ENCODE data around the gene MUL1.

Gene MUL1

DNA sequence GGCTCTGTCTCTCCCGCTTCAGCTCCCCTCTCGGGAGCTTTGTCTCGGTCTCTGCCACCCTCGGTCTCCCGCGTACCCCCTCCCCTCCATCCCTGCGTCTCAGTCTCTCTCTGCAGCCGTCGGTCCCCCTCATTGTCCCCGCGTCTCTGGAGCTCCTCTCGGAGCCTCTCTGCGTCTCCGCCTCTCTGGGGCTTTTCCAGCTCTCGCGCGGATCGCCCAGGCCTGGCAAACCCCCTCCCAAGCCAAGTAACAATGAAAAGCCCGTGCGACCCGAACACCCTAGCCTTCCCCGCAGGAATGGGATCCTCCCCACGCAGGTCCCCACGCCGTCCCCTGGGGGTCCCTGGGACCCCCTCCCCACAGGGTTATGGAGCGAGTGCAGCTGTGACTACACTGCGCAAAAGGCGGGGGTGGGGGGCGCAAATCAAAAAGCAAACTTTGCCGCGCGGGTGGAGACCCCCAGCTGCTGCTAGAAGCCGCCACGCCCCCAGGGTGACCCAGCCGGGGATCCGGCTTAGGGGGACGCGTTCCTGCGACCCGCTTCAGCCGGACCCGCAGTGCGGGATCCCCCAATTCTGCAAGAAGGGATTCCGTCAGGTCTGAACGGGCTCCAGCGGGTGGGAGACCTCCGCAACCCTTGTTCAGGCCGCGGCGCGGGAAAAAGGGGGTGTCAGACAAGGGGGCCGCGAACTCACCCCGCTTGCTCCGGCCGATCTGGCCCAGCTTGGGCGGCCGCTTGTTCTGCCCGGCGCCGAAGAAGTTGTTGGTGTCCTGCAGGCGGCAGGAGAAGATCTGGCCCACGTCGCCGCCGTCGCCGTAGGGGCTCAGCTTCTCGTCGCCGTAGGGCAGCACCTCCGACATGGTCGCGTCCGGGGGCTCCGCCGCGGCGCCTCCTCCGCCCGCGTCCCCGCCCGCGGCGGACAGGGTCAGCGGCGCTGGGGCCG is 23.2 kb downstream of the MUL1 start:
- DNase-seq, result no peak

DNA sequence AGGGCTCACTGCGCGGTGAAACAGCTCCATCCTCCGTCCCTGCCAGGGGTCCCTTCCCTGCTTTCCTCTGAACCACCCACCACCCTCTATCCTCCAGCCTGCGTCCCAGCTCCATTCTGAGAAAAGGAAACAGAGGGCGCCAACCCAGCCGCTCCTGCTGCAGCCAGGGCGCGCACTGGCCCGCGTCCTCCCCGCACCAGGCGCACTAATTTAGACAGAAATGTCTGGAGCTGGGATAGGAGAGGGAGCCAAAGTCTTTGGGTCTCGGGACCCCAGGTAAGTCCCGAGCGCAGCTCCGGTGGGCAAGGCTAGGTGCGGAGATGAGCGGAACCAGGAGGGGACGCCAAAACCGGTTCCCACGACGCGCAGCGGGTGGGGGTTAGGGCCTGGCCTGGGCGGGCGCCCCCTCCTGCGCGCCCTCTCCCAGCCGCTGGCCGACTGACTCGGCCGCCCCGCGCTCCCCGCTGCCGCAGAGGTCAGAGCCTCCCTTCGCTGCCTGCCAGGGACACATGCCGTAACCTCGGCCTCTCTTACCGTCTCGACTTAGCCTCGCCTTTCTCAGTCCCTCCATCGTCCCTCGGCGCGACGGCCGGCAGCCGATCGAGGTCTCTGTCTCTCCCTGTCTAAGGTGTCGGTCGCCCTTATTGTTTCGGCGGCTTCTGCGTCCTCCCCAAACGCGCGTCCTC is 24.0 kb downstream of the MUL1 start:
- DNase-seq, result no peak

DNA sequence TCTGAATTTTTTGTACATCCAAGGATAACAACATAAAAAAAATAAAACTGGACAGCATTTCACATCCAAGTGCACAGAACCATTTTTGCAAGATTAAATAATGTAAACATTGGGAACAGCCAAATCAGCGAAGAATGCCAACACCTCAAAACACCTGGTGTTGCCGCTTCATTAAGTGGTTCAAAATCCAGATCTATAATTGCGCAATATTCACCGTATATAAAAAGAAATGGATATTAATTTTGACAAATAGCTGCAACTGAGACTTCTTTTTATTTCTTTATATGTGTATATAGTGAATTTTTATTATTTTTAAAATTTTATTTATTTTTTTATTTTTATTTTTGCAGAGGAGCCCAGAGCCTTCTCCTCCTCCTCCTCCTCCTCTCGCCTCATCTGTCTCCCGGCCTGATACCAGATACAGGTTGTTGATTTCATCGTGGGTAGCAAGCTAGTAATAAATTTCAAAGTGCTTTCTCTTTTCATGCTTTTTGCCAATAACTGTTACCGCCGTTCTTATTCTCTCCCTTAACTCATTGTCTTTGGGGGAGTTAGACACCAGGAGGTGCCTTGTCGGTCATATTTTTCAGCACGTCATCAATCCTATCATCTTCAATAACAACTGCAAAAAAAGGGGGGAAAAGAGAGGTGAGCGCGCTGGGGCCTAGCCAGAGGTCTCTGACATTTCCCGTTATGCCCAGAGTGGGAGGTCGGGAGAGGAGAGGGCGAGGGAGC is 24.7 kb downstream of the MUL1 start:
- no peak for DNase-seq

DNA sequence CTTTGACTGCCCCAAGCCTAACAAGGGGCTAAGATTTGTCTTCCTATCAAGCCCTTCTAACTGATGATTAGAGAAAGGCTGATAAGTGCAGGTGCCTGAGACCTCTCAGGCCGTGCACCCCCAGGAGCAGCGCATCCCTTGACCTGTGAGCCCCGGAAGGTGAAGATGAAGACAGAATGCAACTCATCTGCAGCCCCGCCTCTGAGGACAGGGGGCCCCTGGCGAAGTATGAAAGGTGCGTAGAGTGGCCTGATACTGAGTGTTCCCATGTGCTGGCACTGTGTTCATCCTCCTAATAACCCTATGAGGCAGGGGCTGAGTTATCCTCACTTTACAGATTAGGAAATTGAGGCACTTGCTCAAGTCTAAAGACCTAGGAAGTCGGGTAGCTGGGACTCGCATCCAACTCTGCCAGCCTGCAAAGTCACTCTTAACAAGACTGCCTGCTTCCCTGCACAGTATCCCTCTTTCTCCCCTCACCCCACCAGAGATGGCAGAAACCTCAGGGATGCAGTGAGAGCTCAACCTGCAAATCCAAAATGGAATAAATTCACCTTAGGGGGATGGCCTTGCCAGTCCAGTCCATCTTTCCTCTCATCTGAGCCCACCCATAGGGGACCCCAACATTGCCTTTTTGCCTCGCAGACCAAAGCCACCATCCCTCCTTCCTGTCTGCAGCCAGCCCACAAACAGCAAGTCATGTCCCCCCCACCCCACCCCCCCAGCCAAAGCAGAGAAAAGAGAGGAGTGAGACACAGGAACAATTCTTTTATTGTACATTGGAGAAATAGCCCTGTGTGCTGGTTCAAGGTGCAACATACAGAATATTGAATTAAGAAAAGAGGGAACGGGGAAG is 26.1 kb downstream of the MUL1 start:
- no peak for DNase-seq

DNA sequence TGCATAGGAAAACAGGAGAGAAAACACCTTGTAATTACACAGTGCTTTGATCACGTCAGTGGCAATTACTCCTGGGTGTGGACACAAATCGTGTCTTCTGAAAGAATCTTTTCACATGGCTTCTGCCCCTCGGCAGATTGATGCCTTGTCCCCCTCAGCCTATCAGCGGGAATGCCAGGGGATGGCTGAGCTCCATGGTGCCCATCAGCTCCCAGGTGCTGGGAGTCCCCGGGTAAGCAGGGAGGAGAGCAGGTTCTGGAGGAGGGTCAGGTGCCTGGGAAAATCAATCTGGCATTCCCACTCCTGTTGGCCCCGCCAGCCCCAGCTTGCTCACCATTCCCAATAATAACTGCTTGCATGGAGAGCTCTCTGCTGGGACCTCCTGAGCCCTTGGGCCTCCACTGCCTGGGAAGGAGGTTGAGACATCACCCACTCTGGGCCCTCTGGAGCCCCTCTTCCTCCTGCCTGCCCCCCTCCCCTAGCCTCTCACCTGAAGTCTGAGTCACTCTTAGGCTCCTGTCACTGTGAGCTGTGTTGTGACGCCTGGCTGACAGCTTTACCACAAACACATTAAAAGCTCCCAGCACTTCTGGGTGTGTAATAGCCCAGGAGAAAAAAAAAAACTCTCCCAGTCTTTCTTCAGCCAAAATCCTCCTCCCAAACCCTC is 26.9 kb downstream of the MUL1 start:
- DNase-seq, result no peak

DNA sequence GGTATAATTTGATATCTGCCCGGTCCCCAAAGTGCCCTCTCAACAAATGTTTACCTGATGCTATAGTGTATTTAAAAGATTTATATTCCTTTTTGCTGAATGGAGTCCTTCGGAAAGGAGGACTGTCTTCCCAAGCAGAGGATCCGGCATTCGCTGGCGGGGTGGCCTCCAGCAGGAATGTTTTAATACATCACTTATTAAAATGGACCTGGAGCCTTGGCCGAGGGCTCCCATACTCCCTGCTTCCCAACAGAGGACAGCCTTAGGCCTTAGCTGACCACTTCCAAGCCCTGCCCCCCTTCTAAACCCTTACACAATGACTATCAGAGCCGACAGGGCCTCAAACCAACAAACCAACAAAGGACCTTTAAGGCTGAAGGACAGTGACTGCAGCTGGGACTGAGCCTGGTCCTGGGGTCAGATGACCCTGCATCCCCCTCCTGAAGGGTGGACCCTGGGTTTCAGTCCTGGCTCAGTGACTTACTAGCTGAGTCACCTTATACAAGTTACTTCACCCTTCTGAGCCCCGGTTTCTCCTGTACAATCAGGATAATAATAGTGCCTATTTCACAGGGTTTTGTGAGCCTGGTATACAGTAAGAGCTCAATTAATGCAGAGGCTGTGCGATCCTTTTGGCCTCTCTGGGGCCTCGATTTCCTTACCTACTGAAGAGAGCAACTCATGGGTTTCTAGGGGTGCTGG is 27.6 kb downstream of the MUL1 start:
- DNase-seq, result no peak

DNA sequence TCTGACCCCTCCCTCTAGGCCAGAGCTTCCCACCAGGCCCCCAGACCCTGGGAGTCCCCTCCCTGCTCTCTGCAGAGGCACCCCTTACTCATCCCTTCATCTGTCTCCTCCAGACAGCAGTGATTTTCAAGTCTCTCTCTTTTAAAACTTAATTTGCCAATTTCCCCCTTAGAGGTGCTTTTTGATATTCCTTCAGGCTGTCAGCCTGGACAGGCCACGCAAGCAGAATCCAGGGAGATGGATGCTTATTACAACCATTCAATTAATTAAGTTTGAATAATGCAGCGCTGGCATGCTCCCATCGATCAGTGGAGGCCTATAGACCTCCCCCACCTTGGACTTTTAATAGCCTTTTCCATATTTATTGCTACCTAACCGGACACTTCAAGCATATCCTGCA is 28.1 kb downstream of the MUL1 start:
- no peak for DNase-seq

DNA sequence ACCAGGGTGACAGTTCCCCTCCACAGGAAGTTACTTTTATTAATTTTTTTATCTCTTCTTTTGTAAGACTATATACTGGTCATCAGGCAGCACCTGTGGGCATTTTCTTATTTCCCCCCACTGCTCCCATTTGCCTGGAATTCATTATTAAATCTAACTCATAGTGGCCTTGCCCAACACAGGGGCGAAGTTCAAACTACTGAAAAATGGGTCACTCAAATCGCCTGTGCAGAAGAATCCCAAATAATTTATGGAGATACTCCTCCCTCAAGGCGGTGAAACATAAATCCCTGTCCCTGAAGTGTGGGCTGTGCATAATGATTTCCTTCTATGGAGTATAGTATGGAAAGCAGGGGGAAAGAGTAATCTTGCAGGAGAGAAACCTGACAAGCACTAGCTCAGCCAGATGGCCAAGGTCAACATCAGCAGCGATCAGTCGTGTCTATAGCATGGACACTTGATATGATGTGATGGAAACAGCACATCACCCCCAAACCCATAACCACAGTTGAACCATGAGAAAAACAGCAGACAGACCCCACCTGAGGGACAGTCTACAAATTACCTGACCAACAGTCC is 29.8 kb downstream of the MUL1 start:
- no peak for DNase-seq

DNA sequence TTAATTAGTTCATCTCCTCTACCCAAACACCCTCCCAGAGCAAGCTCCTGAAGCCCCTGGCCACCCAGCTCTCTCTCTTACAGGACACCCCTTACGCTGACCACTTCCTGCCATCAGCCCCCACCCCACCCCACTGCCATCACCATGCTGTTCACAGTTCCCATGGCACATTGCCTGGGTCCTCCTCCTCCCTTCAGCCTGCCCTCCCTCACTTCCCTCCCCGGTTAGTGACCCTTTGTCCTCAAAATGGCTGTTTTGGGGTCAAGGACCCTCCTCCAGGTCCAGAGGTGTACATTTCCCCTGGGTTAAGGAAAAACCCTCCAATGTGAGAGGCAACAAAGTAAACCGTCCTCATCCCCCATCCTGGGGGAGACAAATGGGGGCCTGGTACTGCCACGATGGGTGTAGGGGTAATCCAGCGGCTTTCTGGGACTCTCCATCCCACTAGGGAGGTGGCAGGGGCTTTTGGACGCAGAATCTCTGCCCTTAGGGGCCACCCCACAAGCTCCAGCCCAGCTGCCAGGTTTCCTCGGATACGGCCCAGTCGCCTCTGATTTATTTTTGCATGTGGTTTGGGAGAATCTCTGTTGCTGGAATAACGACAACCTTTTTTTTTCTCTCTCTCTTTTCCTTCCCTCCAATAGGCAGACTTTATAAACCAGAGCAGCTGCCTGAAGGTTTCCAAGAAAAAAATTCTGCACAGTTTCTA is 30.4 kb downstream of the MUL1 start:
- DNase-seq, result no peak

DNA sequence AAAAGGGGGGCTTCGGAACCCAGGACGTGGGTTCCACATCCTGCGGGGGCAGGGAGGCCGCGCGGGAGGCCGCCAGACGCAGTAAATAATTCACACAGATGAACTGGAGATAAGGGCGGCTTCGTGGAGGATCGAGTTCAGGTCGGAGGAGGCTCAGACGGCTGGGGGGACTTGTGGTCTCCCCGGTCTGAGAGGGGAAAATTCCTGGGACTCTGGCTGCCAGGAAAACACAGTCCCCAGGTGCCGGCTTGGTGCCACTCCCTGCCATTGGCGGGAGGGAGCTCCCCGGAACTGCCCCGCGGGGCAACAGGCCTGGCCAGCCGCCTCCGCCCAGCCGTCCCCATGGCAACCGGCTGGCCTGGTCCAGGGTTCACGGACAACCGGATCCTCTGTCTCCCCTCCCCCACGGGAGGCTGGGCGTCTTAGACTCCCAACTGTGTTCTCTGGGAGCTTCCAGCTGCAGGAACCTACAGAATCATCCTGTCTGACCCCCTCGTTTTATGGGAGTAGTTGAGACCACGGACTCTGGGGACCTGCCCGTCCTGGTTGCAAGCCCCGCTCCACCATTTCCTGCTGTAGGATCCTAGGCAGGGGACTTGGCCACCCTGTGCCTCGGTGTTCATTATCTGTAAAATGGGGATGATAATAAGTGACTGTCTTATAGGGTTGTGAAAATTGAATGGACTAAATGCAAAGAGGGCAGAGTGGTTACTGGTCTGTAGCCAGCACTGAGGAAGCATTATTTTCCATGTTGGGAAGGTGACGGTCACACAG is 31.5 kb downstream of the MUL1 start:
- DNase-seq, result no peak

DNA sequence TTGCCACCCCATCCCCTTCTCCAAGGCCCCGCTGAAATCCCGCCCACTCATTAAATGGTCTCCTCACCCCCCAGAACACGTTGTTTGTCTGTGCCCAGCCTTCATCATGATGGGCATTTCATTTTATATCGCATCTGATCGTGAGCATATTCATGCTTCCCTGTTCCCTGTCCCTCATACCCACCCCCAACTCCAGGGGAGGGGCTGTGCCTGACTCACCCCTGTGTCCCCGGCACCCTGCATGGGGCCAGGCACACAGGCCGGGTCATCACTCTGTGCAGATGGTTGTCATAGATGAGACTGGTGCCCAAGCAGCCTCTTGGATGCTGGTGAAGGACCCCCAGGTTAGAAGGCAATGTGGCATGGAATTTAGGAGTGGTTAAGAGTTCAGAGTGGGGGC is 33.0 kb downstream of the MUL1 start:
- DNase-seq, result no peak

DNA sequence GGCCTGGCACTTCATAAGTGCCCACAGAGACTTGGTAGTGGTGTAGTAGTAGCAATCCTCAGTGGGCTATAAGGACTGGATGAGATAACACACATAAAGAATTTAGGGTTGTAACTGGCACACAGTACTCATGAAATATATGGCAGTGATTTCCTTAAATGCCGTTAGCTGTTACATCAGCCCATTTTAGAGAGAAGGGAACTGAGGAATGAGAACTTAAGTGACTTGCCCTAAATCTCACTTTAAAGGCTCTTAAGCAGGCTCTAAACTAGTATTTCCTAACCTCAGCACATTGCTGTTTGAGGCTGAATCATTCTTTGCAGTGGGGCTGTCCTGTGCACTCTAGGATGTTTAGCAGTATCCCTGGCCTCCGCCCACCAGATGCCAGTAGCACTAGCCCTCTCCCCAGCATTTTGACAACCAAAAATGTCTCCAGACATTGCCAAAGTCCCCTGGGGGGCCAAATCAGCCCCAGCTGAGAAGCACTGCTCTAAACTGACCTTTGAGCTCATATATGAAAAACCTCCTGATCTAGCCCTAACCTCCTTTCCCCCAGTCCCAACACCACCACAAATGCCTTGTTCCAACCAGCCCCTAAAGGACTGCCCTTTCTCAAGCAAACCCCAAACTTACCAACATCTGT is 33.5 kb downstream of the MUL1 start:
- DNase-seq, result no peak

DNA sequence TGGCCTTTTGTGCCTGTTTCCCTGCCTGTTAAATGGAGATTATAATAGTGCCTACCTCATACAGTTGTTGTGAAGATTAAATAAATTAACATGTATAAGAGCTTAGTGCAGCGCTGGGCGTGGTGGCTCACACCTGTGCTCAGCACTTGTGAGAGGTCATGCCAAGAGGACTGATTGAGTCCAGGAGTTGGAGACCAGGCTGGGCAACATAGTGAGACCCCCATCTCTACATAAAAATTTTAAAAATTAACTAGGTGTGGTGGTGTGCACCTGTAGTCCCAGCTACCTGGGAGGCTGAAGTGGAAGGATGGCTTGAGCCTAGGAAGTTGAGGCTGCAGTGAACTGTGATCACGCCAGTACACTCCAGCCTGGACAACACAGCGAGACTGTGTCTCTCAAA is 34.1 kb downstream of the MUL1 start:
- no peak for DNase-seq

DNA sequence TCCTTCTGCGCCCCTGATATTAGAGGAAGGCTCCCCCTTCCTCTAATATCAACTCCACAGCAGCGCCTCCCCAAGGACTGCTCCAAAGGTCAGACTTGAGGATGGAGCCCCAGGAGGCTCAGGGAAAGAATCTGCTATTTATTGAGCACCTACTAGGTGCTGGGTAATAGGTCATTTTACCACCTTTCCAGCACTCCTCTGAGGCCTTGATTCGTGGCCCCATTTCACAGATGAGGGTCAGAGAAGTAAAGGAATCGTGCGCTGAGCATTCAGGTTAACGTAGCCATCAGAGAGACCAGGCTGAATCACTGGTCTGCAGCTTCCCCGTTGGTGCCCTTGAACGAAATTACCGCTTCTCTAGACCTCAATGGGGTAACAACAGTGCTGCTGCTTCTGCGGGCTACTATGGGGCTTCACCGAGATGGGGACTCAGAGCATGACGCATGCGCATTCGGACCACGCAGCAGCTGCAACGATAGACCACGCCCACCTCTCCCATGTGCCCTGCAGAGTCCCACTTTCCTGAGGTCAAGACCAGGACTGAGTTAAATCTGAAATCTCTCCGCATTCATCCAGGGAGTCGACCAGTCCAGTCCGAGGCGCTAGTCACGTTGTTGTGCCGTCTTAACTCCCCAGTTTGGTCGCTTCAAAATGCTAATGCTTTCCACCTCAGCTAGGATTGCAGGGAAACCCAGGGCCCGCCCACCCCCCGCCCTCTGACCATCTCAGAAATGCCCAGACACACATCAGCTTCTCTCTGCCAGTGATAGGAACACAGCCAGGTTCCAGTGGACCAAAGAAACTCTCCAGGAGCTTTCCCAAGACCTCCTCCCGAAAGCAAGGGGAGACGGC is 34.9 kb downstream of the MUL1 start:
- peak; percentile 22 for DNase-seq

DNA sequence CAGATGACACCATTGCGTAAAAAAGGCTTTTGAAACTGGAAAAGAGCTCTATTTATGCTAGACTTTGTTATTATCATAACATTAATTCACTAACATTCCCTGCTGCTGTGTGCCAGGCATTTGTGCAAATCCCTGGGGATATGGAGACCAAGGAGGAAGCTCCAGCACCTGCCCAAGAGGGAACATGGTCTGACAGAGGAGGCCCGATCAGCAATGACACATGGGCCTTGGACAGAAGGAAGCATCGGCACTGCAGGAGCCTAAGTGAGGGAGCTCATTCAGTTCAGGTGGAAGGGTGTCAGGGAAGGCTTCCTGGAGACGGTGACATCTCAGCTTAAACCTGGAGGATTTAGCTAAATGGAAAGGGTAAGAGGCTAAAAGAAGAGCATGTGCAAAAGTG is 35.8 kb downstream of the MUL1 start:
- DNase-seq, result no peak

DNA sequence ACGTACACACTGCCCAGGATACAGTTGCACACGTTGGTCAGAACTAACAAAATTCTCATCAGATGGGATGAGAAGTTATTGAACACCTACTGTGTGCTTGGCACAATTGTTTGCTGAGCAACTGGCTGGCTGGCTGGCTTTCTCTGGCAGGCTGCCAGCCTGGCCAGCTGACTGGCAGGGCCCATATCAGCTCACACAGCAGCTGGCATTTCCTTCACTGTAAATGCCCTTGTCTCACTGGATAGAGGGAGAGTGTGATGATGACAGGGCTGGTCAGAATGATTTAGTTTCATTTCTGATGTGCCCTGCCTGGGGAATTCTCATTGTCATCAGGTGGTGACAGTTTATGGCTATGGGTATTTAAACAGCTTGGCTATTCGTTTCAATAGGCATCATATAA is 37.8 kb downstream of the MUL1 start:
- DNase-seq, result no peak

DNA sequence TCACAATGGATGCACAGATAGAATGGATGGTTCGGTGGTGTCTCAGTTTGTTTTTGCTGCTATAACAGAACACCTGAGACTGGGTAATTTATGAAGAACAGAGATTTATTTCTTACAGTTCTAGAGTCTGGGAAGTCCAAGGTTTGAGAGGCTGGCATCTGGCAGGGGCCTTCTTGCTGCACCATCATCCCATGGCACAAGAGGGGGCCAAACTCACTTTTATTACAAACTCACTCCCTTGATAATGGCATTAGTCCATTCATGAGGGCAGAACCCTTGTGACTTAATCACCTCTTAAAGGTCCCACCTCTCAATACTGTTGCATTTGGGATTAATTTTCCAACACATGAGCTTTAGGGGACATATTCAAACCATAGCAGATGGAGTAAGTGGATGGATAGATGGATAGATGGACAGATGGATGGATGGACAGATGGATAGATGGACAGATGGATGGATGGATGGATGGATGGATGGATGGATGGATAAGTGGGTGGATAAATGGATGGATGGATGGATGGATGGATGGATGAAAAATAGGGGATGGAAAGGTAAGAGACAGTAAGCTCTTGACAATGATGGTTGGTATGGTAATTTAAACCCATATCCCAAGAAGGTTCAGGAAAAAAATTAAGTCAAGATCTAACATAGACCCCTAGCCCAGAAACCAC is 38.4 kb downstream of the MUL1 start:
- DNase-seq, result no peak
